Mammary epithelial cell (primary cell): ENCODE measurements around the gene PLPP3.

Experiments used
- CTCF ChIP-seq, 2 donors: IDR thresholded peaks in 1 of 2; conservative IDR thresholded peaks in 1 of 2; 2 replicates each; pipeline ENCODE4 v1.5.1; 2011 to 2012; ENCODE audit warnings: inconsistent platforms in 2 of 2, low read length in 2 of 2, mild to moderate bottlenecking in 2 of 2, control low read depth in 1 of 2, low read depth in 1 of 2; ENCODE audit not compliant: insufficient read depth in 1 of 2; ENCODE audit errors: extremely low read depth in 1 of 2
- EZH2 ChIP-seq: IDR thresholded peaks from 2 replicates; pipeline ENCODE4 v1.6.1; 2012; ENCODE audit warnings: low read length, inconsistent platforms, borderline replicate concordance

GRCh38 chr1:56496158-56496557 lies 83.2 kb downstream of the PLPP3 start:
- TF ChIP-seq CTCF (conservative IDR thresholded peaks at IDR 0.05 in 1 of 2, IDR thresholded peaks at IDR 0.05 in 1 of 2; ENCODE audit: extremely low read depth in 1 of 2, insufficient read depth in 1 of 2, low read depth in 1 of 2, low read length in 2 of 2) (no peak), EZH2 (no peak)
